HCT116 (cell line): ENCODE results near the gene ZPBP. TPM values are rescaled to one million over a fixed set of nuclear protein-coding genes. Genes with fewer than 3 reads are reported as not detected.

ENCODE experiments used
- ATAC-seq: fragments of 200-7000 bp; cut with Tn5 transposase; 2 replicates; pipeline ENCODE4 v1.9.1; 2020; ENCODE audit warnings: mild to moderate bottlenecking, moderate library complexity
- BruUV-seq: library from RNA; stranded (reverse); fragments of 400-500 nt; replicated peaks from 2 replicates; lab custom pipeline; 2021; lab: Mats Ljungman, UMichigan
- CTCF ChIA-PET: fragments of 300-600 bp; sonication (Branson Sonifier 250); formaldehyde crosslinking; loops from one replicate; lab custom pipeline; 2021; ENCODE audit warnings: antibody characterized with exemption; lab: Charles Lee
- POLR2A ChIA-PET: fragments of 300-600, 350-600 bp; sonication (Branson Sonifier 250); formaldehyde crosslinking; loops from one replicate; lab custom pipeline; 2021; ENCODE audit warnings: antibody characterized with exemption; lab: Charles Lee
- RAD21 ChIA-PET, 2 experiments: fragments of 300-600 bp; sonication (Branson Sonifier 250); formaldehyde crosslinking; loops; one replicate each; lab custom pipeline; 2023; ENCODE audit warnings: low total read pairs in 2 of 2; ENCODE audit not compliant: uncharacterized antibody in 2 of 2, unreplicated experiment in 2 of 2, low non-redundant PET in 1 of 2; lab: Charles Lee
- DNase-seq: peaks from one replicate; pipeline ENCODE4 v3.0.0-alpha.2; 2010; ENCODE audit warnings: low read depth, low spot score
- H2AFZ ChIP-seq: fragments of 200-600 bp; shearing (Covaris generic), sonication (generic); 2 replicates; pipeline ENCODE4 v1.6.1; 2017; ENCODE audit warnings: low read depth, mixed run types, mixed read lengths, antibody characterized with exemption, low read length; ENCODE audit not compliant: poor library complexity, severe bottlenecking
- H3K27ac ChIP-seq: 2 replicates; pipeline ENCODE4 v1.5.1; 2012; ENCODE audit warnings: low read depth, low read length
- H3K27me3 ChIP-seq: fragments of 200-600 bp; sonication (generic); 2 replicates; pipeline ENCODE4 v1.6.1; 2016; ENCODE audit warnings: mixed run types, low read length, mixed read lengths; ENCODE audit not compliant: insufficient read depth
- H3K36me3 ChIP-seq, 2 experiments: fragments of 200-500 bp in 1 of 2; fragments of 200-600 bp in 1 of 2; sonication (Bioruptor generic) in 1 of 2; sonication (generic) in 1 of 2; 2 replicates each; pipeline versions ENCODE4 v1.5.1 to v1.6.1; 2014 to 2016; ENCODE audit warnings: low read length in 2 of 2, inconsistent platforms in 1 of 2, mixed read lengths in 1 of 2, mixed run types in 1 of 2; ENCODE audit not compliant: insufficient read depth in 2 of 2, control insufficient read depth in 1 of 2
- H3K4me1 ChIP-seq, 2 experiments: fragments of 200-600 bp in 1 of 2; sonication (generic) in 1 of 2; 2 replicates each; pipeline versions ENCODE4 v1.5.1 to v1.6.1; 2012 to 2017; ENCODE audit warnings: low read length in 2 of 2, inconsistent platforms in 1 of 2, mild to moderate bottlenecking in 1 of 2, mixed read lengths in 1 of 2, mixed run types in 1 of 2, moderate library complexity in 1 of 2; ENCODE audit not compliant: insufficient read depth in 2 of 2, control insufficient read depth in 1 of 2
- H3K4me2 ChIP-seq: fragments of 200-600 bp; sonication (generic); 2 replicates; pipeline ENCODE4 v1.6.1; 2017; ENCODE audit warnings: mixed run types, low read length, mixed read lengths
- H3K4me3 ChIP-seq, 2 experiments: fragments of 200-600 bp in 1 of 2; sonication (generic) in 1 of 2; replicated peaks in 1 of 2; 2 replicates each; pipeline ENCODE4 v1.5.1; 2011 to 2016; ENCODE audit warnings: low read length in 2 of 2, control low read depth in 1 of 2, low read depth in 1 of 2, mild to moderate bottlenecking in 1 of 2, mixed read lengths in 1 of 2, mixed run types in 1 of 2
- H3K79me2 ChIP-seq: fragments of 200-600 bp; sonication (generic); 2 replicates; pipeline ENCODE4 v1.6.1; 2017; ENCODE audit warnings: mild to moderate bottlenecking, mixed run types, low read length, moderate library complexity, mixed read lengths; ENCODE audit not compliant: insufficient read depth
- H3K9ac ChIP-seq: fragments of 200-600 bp; sonication (generic); 2 replicates; pipeline ENCODE4 v1.6.1; 2016; ENCODE audit warnings: low read length, mixed read lengths
- H3K9me2 ChIP-seq: fragments of 200-600 bp; sonication (generic), shearing (Covaris generic); 2 replicates; pipeline ENCODE4 v1.6.1; 2017; ENCODE audit warnings: mixed run types, mild to moderate bottlenecking, moderate library complexity; ENCODE audit not compliant: insufficient read depth
- H3K9me3 ChIP-seq, 2 experiments: fragments of 200-500 bp in 1 of 2; fragments of 200-600 bp in 1 of 2; sonication (Bioruptor generic) in 1 of 2; sonication (generic) in 1 of 2; 2 replicates each; pipeline ENCODE4 v1.6.1; 2014 to 2017; ENCODE audit warnings: low read length in 2 of 2, mixed read lengths in 2 of 2, inconsistent platforms in 1 of 2, low read depth in 1 of 2, mild to moderate bottlenecking in 1 of 2, mixed run types in 1 of 2, moderate library complexity in 1 of 2; ENCODE audit not compliant: control insufficient read depth in 1 of 2, insufficient read depth in 1 of 2
- H4K20me1 ChIP-seq: fragments of 200-600 bp; sonication (generic), shearing (Covaris generic); 2 replicates; pipeline ENCODE4 v1.6.1; 2017; ENCODE audit warnings: mixed run types, mild to moderate bottlenecking, moderate library complexity; ENCODE audit not compliant: insufficient read depth
- ATF3 ChIP-seq: IDR thresholded peaks from 2 replicates; pipeline ENCODE4 v1.6.1; 2012
- CBX3 ChIP-seq: IDR thresholded peaks from 2 replicates; pipeline ENCODE4 v1.6.1; 2012; ENCODE audit warnings: low read depth
- CEBPB ChIP-seq: IDR thresholded peaks from 2 replicates; pipeline ENCODE4 v1.6.1; 2012; ENCODE audit warnings: low read depth
- CTCF ChIP-seq, 3 experiments: fragments of 200-600 bp in 1 of 3; sonication (generic) in 1 of 3; IDR thresholded peaks in 2 of 3; conservative IDR thresholded peaks in 1 of 3; 2 replicates each; pipeline ENCODE4 v1.5.1; 2012 to 2017; ENCODE audit warnings: low read depth in 2 of 3, low read length in 2 of 3, antibody characterized with exemption in 1 of 3, borderline replicate concordance in 1 of 3, control low read depth in 1 of 3, mild to moderate bottlenecking in 1 of 3, mixed read lengths in 1 of 3, mixed run types in 1 of 3, moderate library complexity in 1 of 3; ENCODE audit not compliant: insufficient read depth in 1 of 3
- EGR1 ChIP-seq: IDR thresholded peaks from 2 replicates; pipeline ENCODE4 v1.6.1; 2012; ENCODE audit warnings: low read depth
- ELF1 ChIP-seq: IDR thresholded peaks from 2 replicates; pipeline ENCODE4 v1.6.1; 2012; ENCODE audit warnings: low read depth, borderline replicate concordance
- EZH2 ChIP-seq: fragments of 200-600 bp; sonication (generic); IDR thresholded peaks from 2 replicates; pipeline ENCODE4 v1.6.1; 2017; ENCODE audit warnings: antibody characterized with exemption, mixed run types
- EZH2phosphoT487 ChIP-seq: fragments of 200-600 bp; IDR thresholded peaks from 2 replicates; pipeline ENCODE4 v1.6.1; 2018; ENCODE audit warnings: antibody characterized with exemption, borderline replicate concordance
- MAX ChIP-seq: IDR thresholded peaks from 2 replicates; pipeline ENCODE4 v1.6.1; 2012
- POLR2AphosphoS5 ChIP-seq: IDR thresholded peaks from 2 replicates; pipeline ENCODE4 v1.6.1; 2011; ENCODE audit warnings: mild to moderate bottlenecking, low read depth, low read length, moderate library complexity
- RAD21 ChIP-seq: IDR thresholded peaks from 2 replicates; pipeline ENCODE4 v1.6.1; 2012; ENCODE audit warnings: low read depth, mild to moderate bottlenecking
- SIN3A ChIP-seq: IDR thresholded peaks from 2 replicates; pipeline ENCODE4 v1.6.1; 2012; ENCODE audit warnings: low read depth
- SP1 ChIP-seq: IDR thresholded peaks from 2 replicates; pipeline ENCODE4 v1.6.1; 2012; ENCODE audit warnings: low read depth
- SRF ChIP-seq: IDR thresholded peaks from 2 replicates; pipeline ENCODE4 v1.6.1; 2012; ENCODE audit warnings: low read depth
- TCF7L2 ChIP-seq: IDR thresholded peaks from 2 replicates; pipeline ENCODE4 v1.7.0; 2011; ENCODE audit warnings: borderline replicate concordance, inconsistent platforms; ENCODE audit not compliant: insufficient read depth, insufficient read length; ENCODE audit errors: extremely low read depth
- ZBTB33 ChIP-seq: IDR thresholded peaks from 2 replicates; pipeline ENCODE4 v1.6.1; 2011; ENCODE audit warnings: mild to moderate bottlenecking, low read length, moderate library complexity; ENCODE audit not compliant: insufficient replicate concordance; ENCODE audit errors: extremely low read depth
- ZFX ChIP-seq: fragments of 450-650 bp; IDR thresholded peaks from 2 replicates; pipeline ENCODE4 v1.6.1; 2017
- ZNF274 ChIP-seq: fragments of 200-500 bp; sonication (Bioruptor generic); IDR thresholded peaks from 2 replicates; pipeline ENCODE4 v1.6.1; 2014; ENCODE audit warnings: mild to moderate bottlenecking, low read depth, low read length, inconsistent platforms
- intact Hi-C: fragments of 100-400 bp; cut with micrococcal nuclease; formaldehyde crosslinking; loops from 2 replicates; pipeline ENCODE4 v1.10.0; 2022
- total RNA-seq: library from RNA; stranded (reverse); gene quantifications from one replicate; pipeline ENCODE4 v1.2.1, GENCODE V29; 2021; ENCODE audit not compliant: unreplicated experiment

The ZPBP gene
- total RNA-seq, 1 experiment from 2014 or later, result not detected

GRCh38 chr7:50037086-50037485 is 56.0 kb downstream of the ZPBP start:
- no TSS peak for BruUV-seq
- no peaks in the 10 kb centered on the region; the same call in 1 of the 2 replicates for H3K27me3 ChIP-seq
- H3K36me3 ChIP-seq, result no peaks in the 10 kb centered on the region
- ATAC-seq (no peak), DNase-seq (no peak)
- no peaks in the 10 kb centered on the region for H3K79me2 ChIP-seq
- no peak overlapping the region for H3K9ac ChIP-seq
- no peak for TF ChIP-seq TCF7L2
- no peak for TF ChIP-seq ZNF274
- no peak for TF ChIP-seq MAX
- no peak for TF ChIP-seq EZH2phosphoT487
- TF ChIP-seq EGR1, result no peak
- no peak for TF ChIP-seq SRF
- TF ChIP-seq ELF1, result no peak
- no peak for TF ChIP-seq SP1
- no peak for TF ChIP-seq ATF3
- TF ChIP-seq SIN3A, result no peak
- TF ChIP-seq ZFX, result no peak
- TF ChIP-seq CBX3, result no peak
- no peak for TF ChIP-seq RAD21
- H4K20me1 ChIP-seq, result no peaks in the 10 kb centered on the region
- H3K9me2 ChIP-seq, result no peaks in the 10 kb centered on the region
- no peak overlapping the region for H3K4me3 ChIP-seq
- H2AFZ ChIP-seq, result no peak overlapping the region
- H3K9me3 ChIP-seq, result no peaks in the 10 kb centered on the region
- intact Hi-C loops, result no loop called here
- ChIA-PET POLR2A (no interaction called here), CTCF (no interaction called here), RAD21 (no interaction called here)
- H3K4me1 ChIP-seq, result no peaks in the 10 kb centered on the region
- no peak overlapping the region for H3K27ac ChIP-seq
- no peak overlapping the region for H3K4me2 ChIP-seq

- no peak overlapping the region for H2AFZ ChIP-seq
- TF ChIP-seq SIN3A (no peak), ATF3 (no peak), EZH2phosphoT487 (no peak), ZBTB33 (no peak), CEBPB (no peak), ZFX (no peak), EZH2 (no peak), CTCF (IDR thresholded peaks at IDR 0.05 in 2 of 3, conservative IDR thresholded peaks at IDR 0.05 in 1 of 3; ENCODE audit: borderline replicate concordance in 1 of 3, insufficient read depth in 1 of 3, low read depth in 2 of 3, low read length in 2 of 3) (no peak), ZNF274 (no peak), POLR2AphosphoS5 (no peak), RAD21 (no peak)
- POLR2A ChIA-PET, result no interaction called here
Measured at GRCh38 chr7:50022991-50023390, 70.1 kb downstream of the ZPBP start.

More at GRCh38 chr7:50022991-50023390, 70.1 kb downstream of the ZPBP start:
- DNase-seq (no peak), ATAC-seq (no peak)
- ChIA-PET RAD21 (no interaction called here), CTCF (no interaction called here)
- Histone ChIP-seq H3K4me3 (no peak overlapping the region), H4K20me1 (no peaks in the 10 kb centered on the region), H3K9me3 (no peaks in the 10 kb centered on the region), H3K4me2 (no peak overlapping the region), H3K27ac (no peak overlapping the region), H3K79me2 (no peaks in the 10 kb centered on the region), H3K27me3 (no peaks in the 10 kb centered on the region), H3K36me3 (no peaks in the 10 kb centered on the region), H3K4me1 (no peaks in the 10 kb centered on the region), H3K9me2 (no peaks in the 10 kb centered on the region), H3K9ac (no peak overlapping the region)
- intact Hi-C loops, result no loop called here
- no TSS peak for BruUV-seq
